Heart right ventricle (tissue), 16 donors: ENCODE measurements around the gene ITGAX. TPM values are rescaled to one million over a fixed set of nuclear protein-coding genes. Genes with fewer than 3 reads are reported as not detected.
"Not testable (repeated sequence)": the region's sequence is repeated elsewhere in the genome, so short reads cannot be mapped to it uniquely, and the experiment has no call there.

Experiments used
- ATAC-seq, 8 donors: fragments of 200-7000 bp; cut with Tn5 transposase; one replicate each; pipeline ENCODE4 v1.9.1; 2020; ENCODE audit warnings: mild to moderate bottlenecking in 8 of 8, moderate library complexity in 8 of 8, moderate number of reproducible peaks in 1 of 8
- DNase-seq, 2 donors: peaks; one replicate each; pipeline ENCODE4 v3.0.0-alpha.2; 2020
- H3K27ac ChIP-seq, 10 donors: fragments of 200-600 bp; sonication (generic) in 2 of 10; one replicate each; pipeline versions ENCODE4 v1.5.0 to v1.8.0; 2020 to 2022; ENCODE audit warnings: mild to moderate bottlenecking in 3 of 10
- H3K27me3 ChIP-seq, 7 donors: fragments of 200-600 bp; one replicate each; pipeline ENCODE4 v1.8.0; 2021 to 2022; ENCODE audit warnings: mild to moderate bottlenecking in 2 of 7
- H3K36me3 ChIP-seq, 9 donors: fragments of 200-600 bp; sonication (generic) in 1 of 9; one replicate each; pipeline versions ENCODE4 v1.5.0 to v1.8.0; 2020 to 2022; ENCODE audit warnings: mild to moderate bottlenecking in 2 of 9
- H3K4me1 ChIP-seq, 9 donors: fragments of 200-600 bp; sonication (generic) in 1 of 9; one replicate each; pipeline versions ENCODE4 v1.5.0 to v1.8.0; 2020 to 2022; ENCODE audit warnings: mild to moderate bottlenecking in 4 of 9
- H3K4me3 ChIP-seq, 10 donors: fragments of 200-600 bp; sonication (generic) in 2 of 10; one replicate each; pipeline versions ENCODE4 v1.5.0 to v1.8.0; 2020 to 2022; ENCODE audit warnings: mild to moderate bottlenecking in 7 of 10, moderate library complexity in 2 of 10
- H3K9me3 ChIP-seq, 11 donors: fragments of 200-600 bp in 10 of 11; sonication (generic) in 2 of 11; one replicate each; pipeline versions ENCODE4 v1.5.0 to v1.8.0; 2013 to 2022; ENCODE audit warnings: mild to moderate bottlenecking in 2 of 11, control low read depth in 1 of 11, moderate library complexity in 1 of 11
- WGBS, 2 donors: extraction: QIAGEN DNeasy Blood & Tissue Kit; methylation state at CpG; one replicate each; pipeline ENCODE4 v1.1.7; 2013; ENCODE audit warnings: inconsistent platforms in 1 of 2; 5-methylcytosine and 5-hydroxymethylcytosine counted together
- intact Hi-C, 10 donors: fragments of 100-400 bp; cut with DNase I; formaldehyde crosslinking; loops; one replicate each; pipeline versions ENCODE4 v1.11.1 to v1.14.2; 2022
- long read RNA-seq, 3 donors: library from polyadenylated mRNA; unstranded; transcript quantifications; one replicate each; pipeline ENCODE4 v2.0.0, GENCODE V29; 2020 to 2021
- polyA plus RNA-seq, 2 donors: library from polyadenylated mRNA; stranded (reverse); fragments of 200-250 nt; gene quantifications; one replicate each; pipeline ENCODE4 v1.2.3, GENCODE V29; 2013
- total RNA-seq, 10 donors: library from RNA; stranded (reverse); fragmentation: NEBNext Ultra II Directional in 3 of 10; extraction: Animal tissue kit (Norgen Biotek cat#: 25700) in 3 of 10; gene quantifications; one replicate each; pipeline versions ENCODE4 v1.2.1 to v1.2.4, GENCODE V29; 2021 to 2023
- TF ChIP-seq, protein P1 (sequence below), 9 donors: fragments of 200-600 bp; sonication (generic) in 2 of 9; IDR thresholded peaks; one replicate each; pipeline versions ENCODE4 v1.5.0 to v1.8.0; 2021 to 2022; ENCODE audit warnings: antibody characterized with exemption in 9 of 9, mild to moderate bottlenecking in 5 of 9, moderate library complexity in 1 of 9
- donor health status: Arrhythmogenic right ventricular cardiomyopathy.
- donor health status: ischemic (EF 13 %, LVEDD 7.1; RV severe dilation, severe dysfunction).
- donor health status: healthy with polysubstance abuse.
- donor health status: DM: no; HTN: yes; CAD: no.
- donor health status: DM: no; HTN: no; CAD: no.
- donor health status: ischemic (EF 25% LVEDD 6.9; RV normal size, moderate dysfunction).
- donor health status: ischemic (EF 25% LVEDD 5.7; RV mildly dilated, moderate dysfunction).
- donor health status: healthy.
- donor health status: DM: yes; HTN: yes; CAD: no.
- donor health status: Ischemic cardiomyopathy.
- donor health status: ischemic (EF 35%, LVEDD 5.7; RV mildly dilated, moderate dysfunction).
- donor health status: nonischemic (EF 11% LVEDD 7.7; RV severe dilation, severe dysfunction).
- donor health status: DM: yes; HTN: yes; CAD: no.
- donor health status: PGD.
- donor health status: ischemic (EF 29% LVEDD 5.4; RV normal size, mild dysfunction).
- donor health status: nonischemic (EF 23%, LVEDD 6.1; RV moderate dilation, normal function).

The ITGAX gene
- total RNA-seq (10 to 100 TPM in 1 of 10 donors, 1 to 10 TPM in 7, under 1 TPM in 2; 0.79 to 18.5 (median 2.2) TPM), polyA plus RNA-seq (1 to 10 TPM; 1.3 to 1.6 TPM)
- long read RNA-seq, donor 1, result 0 reads
- long read RNA-seq, donor 2, result 0 reads
- long read RNA-seq, donor 3, result 0 reads

DNA sequence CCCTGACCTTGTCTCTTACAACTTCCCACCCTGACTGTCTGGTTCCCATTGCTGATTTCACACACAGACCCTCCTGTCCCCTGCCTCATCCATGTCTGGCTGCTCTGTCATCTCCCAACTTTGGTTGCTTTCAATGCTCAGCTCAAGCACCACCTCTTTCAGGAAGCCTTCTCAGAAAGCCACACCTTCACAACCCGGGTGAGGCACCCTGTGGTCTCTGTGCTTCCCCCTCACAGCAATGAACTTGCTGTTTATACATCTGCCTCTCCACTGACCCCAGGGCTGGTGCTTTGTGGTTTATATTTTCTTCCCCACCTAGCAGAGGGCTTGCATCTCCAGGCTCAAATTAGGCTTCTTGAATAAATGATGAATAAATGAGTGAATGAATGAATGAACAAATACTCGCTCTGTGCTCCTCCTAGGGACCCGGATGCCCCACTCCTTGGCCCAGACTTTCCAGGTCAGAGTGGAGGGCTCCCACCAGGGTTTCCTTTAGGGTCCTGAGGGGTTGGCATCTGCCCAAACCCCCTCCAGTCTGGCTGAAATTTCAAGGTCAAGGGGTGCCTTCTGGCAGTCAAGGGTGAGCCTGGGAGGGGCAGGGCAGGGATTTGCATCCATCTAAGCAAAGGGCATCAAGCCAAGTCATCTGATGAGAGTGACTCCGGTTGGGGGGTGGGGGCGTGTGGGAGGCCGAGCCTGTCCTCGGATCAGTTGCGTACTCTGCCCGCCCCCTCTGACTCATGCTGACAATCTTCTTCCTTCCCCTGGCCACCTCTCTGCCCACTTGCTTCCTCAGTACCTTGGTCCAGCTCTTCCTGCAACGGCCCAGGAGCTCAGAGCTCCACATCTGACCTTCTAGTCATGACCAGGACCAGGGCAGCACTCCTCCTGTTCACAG lies at the start of gene ITGAX:
ITGAX (plus strand) TSS at position 783 of the 898 bp plus-strand sequence; CDS start at position 862, 79 bp downstream.
- peaks cover 0 to 16% (median 0%) of the 10 kb centered on the region in 7 donors for H3K27me3 ChIP-seq
- WGBS, 2 donors, result 36 to 45% methylated on average over 10 of the region's 10 CpGs
- H3K27ac ChIP-seq, result peak within 1 kb of the TSS in 3 of 10 donors; percentile 24 to 92 (median 60)
- no peaks in the 10 kb centered on the region for H3K36me3 ChIP-seq
- intact Hi-C loops, result no loop called here
- peak; percentile 9 to 55 (median 40) for ATAC-seq
- H3K4me1 ChIP-seq, result peaks cover 0 to 57% (median 8%) of the 10 kb centered on the region in 9 donors
- TF ChIP-seq, protein P1, sequence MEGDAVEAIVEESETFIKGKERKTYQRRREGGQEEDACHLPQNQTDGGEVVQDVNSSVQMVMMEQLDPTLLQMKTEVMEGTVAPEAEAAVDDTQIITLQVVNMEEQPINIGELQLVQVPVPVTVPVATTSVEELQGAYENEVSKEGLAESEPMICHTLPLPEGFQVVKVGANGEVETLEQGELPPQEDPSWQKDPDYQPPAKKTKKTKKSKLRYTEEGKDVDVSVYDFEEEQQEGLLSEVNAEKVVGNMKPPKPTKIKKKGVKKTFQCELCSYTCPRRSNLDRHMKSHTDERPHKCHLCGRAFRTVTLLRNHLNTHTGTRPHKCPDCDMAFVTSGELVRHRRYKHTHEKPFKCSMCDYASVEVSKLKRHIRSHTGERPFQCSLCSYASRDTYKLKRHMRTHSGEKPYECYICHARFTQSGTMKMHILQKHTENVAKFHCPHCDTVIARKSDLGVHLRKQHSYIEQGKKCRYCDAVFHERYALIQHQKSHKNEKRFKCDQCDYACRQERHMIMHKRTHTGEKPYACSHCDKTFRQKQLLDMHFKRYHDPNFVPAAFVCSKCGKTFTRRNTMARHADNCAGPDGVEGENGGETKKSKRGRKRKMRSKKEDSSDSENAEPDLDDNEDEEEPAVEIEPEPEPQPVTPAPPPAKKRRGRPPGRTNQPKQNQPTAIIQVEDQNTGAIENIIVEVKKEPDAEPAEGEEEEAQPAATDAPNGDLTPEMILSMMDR (IDR thresholded peaks at IDR 0.05), result no peak
- peak in 1 of 2 donors; percentile 46 for DNase-seq
- peak within 1 kb of the TSS in 2 of 10 donors; percentile 22 to 52 for H3K4me3 ChIP-seq
- H3K9me3 ChIP-seq, result no peaks in the 10 kb centered on the region

DNA sequence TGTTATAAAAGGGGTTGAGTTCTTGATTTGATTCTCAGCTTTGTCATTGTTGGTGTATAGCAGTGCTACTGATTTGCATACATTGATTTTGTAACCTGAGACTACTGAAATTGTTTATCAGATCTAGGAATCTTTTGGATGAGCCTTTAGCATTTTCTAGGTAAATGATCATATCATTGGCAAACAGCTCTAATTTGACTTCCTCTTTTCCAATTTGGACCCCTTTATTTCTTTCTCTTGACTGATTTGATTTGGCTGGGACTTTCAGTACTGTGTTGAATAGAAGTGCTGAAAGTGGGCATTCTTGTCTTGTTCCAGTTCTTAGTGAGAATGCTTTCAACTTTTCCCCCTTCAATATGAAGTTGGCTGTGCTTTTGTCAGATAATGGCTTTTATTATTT lies 49.8 kb upstream of the ITGAX start:
- ATAC-seq (no peak), DNase-seq (no peak)
- H3K4me3 ChIP-seq, result no peak overlapping the region
- H3K36me3 ChIP-seq, result no peaks in the 10 kb centered on the region
- TF ChIP-seq, protein P1 (IDR thresholded peaks at IDR 0.05), result no peak
- peaks cover 0 to 21% (median 4%) of the 10 kb centered on the region in 7 donors for H3K27me3 ChIP-seq
- H3K4me1 ChIP-seq, result peaks cover 0 to 15% (median 0%) of the 10 kb centered on the region in 9 donors
- intact Hi-C loops, result no loop called here
- no peak overlapping the region for H3K27ac ChIP-seq
- H3K9me3 ChIP-seq, result peaks cover 0 to 9% (median 0%) of the 10 kb centered on the region in 11 donors

DNA sequence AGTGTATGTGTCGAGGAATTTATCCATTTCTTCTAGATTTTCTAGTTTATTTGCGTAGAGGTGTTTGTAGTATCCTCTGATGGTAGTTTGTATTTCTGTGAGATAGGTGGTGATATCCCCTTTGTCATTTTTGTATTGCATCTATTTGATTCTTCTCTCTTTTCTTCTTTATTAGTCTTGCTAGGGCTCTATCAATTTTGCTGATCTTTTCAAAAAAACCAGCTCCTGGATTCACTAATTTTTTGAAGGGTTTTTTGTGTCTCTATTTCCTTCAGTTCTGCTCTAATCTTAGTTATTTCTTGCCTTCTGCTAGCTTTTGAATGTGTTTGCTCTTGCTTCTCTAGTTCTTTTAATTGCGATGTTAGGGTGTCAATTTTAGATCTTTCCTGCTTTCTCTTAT lies 46.6 kb upstream of the ITGAX start:
- DNase-seq, H3K36me3 ChIP-seq, H3K4me1 ChIP-seq, H3K27ac ChIP-seq, ATAC-seq, H3K9me3 ChIP-seq, intact Hi-C loops, H3K4me3 ChIP-seq: not testable (repeated sequence)
- 48 to 90% methylated on average over 2 of the region's 3 CpGs for WGBS, 2 donors
- peaks cover 0 to 15% (median 4%) of the 10 kb centered on the region in 7 donors for H3K27me3 ChIP-seq

DNA sequence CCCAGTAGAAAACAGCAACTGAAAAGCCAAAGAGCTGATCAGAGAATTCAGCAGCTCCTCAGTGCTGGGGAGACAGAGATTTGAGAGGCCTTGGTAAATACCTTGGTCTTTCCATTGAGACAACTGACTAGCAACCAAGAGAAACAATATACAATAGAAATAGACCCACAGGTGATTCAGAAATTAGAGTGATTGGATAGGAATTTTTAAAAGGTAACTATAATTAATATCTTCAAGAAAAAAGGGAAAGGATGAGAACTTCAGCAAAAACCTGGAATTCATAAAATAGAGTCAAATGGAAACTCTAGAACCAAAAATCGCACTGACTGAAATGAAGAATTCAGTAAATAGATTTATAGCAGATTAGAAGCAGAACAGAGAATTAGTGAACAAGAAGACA lies 32.5 kb upstream of the ITGAX start:
- no peak for DNase-seq
- intact Hi-C loops, result loop anchor here in 1 of 10 donors (10.0 kb wide), 1 partner anchor 58 kb away; no protein-coding TSS in a partner anchor
- H3K27ac ChIP-seq, result no peak overlapping the region
- peaks cover 0 to 49% (median 0%) of the 10 kb centered on the region in 9 donors for H3K36me3 ChIP-seq
- no peaks in the 10 kb centered on the region for H3K4me1 ChIP-seq
- no peak overlapping the region for H3K4me3 ChIP-seq
- H3K9me3 ChIP-seq, result peaks cover 0 to 40% (median 20%) of the 10 kb centered on the region in 11 donors
- 68 to 70% methylated on average over 1 of the region's 1 CpG for WGBS, 2 donors
- peaks cover 0 to 15% (median 0%) of the 10 kb centered on the region in 7 donors for H3K27me3 ChIP-seq
- ATAC-seq, result no peak
- TF ChIP-seq, protein P1 (IDR thresholded peaks at IDR 0.05), result no peak
